HG03460 (cell line): ENCODE results near the gene SLC12A8.

Experiments
- ATAC-seq: cut with Tn5 transposase; IDR thresholded peaks from one replicate; pipeline ENCODE4 v1.9.1; 2021; ENCODE audit not compliant: unreplicated experiment

Gene SLC12A8

GRCh38 chr3:125154800-125155269, 57.7 kb downstream of the SLC12A8 start:
- ATAC-seq, result no peak

- ATAC-seq, result no peak
These were observed 58.4 kb downstream of the SLC12A8 start for GRCh38 chr3:125154110-125154509.

DNA sequence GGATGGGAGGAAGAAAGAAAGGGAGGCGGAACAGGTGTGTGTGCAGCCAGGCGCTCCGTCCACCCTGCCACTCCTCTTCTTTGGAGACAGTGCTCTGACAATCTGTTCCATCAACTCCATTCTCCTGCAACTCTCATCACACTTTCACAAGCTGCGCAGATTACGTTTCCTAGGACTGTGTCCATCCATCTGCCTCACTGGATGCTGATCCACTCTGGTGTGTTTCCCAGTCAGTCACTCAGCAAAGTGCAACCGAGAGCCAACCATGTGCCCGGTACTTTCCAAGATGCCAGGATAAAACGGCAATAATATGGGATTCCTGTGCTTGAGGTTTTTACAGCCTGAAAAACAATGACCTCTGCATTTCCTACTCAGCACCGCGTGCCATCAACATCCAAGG, 59.6 kb downstream of the SLC12A8 start:
- no peak for ATAC-seq

DNA sequence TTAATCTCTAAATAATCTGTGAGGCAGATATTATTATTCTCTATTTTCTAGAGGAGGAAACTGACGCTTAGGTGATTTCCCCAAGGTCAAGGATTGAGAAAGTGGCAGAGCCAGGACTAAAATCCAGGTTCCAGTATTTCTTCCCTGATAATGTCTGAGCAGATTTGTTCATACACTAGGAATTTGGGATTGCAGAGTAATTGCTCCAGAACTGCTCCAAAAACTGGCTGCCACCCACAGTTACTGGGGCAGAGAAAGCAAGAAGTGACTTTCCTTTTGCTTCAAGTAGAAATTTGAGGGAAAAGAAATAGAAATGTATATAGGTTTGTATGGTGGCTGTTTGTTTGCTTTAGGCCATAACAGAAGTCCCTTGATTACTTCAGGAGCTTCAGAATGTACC, 60.6 kb downstream of the SLC12A8 start:
- no peak for ATAC-seq

- ATAC-seq, result no peak
These were observed 61.1 kb downstream of the SLC12A8 start for GRCh38 chr3:125151442-125151817.

- no peak for ATAC-seq
These were observed 61.8 kb downstream of the SLC12A8 start for GRCh38 chr3:125150525-125151441.

GRCh38 chr3:125149462-125149861, 63.1 kb downstream of the SLC12A8 start:
- no peak for ATAC-seq

DNA sequence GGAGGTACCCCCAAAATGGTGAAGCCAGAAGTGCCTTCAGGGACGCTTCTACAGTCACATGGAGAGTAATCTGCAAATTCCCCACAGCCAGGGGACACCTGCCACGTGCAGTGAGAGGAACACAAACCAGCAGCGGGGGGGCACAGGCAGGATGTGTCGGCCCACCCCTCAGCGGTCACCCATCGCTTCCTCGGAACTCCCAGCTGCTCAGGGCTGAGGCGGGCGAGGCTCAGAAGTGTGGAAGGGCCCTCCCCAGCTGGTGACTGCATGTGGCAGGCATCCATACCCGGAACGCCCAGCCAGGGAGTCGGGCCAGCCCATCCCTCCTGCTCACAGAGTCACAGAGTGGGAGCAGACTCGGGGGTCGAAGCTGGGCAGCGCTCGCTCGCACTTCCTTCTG, 63.7 kb downstream of the SLC12A8 start:
- ATAC-seq, result no peak

DNA sequence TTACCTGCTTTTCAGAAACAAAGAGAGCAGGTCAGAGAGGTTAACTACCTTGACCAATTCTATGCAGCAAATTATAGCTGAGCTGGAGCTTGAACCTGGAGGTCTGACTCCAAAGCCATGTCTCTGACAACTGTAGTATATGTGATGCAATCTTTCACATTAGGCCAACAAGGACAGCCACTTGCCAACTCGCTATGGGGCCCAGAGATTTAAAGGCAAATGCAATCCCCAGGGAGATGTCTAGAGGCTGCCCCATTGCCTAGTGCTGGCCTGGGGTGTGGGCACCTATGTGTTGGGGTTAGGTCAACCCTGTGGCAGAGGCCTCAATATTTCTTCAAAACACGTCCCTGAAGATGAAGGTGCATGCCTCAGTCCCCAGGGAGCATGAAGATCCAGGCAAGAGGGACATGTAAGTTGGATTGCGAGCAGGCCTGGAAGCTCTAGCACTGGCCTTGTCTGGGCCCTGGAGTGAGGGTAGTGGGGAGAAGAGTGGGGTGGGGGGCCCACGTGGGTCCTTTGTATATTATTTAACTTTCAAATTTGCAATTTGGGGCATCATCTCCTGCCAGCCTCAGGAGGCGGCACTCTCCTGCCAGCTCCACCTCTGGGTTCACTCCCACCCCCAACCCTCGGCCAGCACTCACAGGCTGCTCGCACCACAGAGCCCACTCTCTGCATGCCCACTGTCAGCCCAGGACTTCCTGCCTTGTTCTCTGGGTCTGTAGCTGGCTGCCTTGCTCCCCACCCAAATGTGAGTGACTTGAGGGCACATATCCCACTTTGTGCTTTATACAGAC, 64.3 kb downstream of the SLC12A8 start:
- no peak for ATAC-seq

- ATAC-seq, result no peak
These were observed 65.1 kb downstream of the SLC12A8 start for GRCh38 chr3:125147491-125147820.

DNA sequence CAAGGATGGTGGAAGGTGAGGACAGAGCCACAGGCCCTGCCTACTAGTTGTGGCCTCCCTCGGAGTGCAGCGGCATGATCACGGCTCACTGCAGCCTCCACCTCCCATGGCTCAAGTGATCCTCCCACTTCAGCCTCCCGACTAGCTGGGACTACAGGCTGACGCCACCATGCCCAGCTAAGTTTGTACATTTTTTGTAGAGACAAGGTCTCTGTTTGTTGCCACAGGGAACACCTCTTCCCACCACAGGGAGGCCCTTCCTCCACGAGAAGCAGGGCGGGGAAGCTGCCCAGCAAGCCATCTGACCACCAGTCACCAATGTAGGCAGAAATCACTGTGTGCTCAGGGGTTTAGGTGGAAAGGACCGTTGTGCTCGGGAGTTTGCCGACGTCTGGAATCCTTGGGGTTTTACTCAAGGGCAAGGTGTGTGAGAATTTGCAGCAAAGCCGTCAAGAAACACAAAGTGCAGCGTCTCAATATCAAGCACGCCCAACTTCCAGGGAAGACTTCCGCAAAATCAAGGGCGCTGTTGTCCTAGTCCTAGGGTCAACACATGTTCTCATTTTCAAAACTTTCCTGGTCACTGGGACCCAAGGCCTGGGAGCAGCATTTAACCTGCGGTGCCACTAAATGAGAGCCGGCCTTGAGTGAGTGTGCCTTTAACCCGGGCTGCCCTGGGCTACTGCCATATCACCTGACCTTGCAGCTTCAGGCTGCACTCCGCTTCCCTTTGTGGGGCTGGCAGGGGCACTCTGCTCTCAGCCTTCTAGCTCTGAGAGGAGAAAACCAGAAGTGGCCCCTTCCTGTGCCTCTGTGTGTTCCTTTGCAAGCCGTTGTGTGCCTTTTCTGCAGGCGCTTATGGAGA, 65.7 kb downstream of the SLC12A8 start:
- ATAC-seq, result no peak

DNA sequence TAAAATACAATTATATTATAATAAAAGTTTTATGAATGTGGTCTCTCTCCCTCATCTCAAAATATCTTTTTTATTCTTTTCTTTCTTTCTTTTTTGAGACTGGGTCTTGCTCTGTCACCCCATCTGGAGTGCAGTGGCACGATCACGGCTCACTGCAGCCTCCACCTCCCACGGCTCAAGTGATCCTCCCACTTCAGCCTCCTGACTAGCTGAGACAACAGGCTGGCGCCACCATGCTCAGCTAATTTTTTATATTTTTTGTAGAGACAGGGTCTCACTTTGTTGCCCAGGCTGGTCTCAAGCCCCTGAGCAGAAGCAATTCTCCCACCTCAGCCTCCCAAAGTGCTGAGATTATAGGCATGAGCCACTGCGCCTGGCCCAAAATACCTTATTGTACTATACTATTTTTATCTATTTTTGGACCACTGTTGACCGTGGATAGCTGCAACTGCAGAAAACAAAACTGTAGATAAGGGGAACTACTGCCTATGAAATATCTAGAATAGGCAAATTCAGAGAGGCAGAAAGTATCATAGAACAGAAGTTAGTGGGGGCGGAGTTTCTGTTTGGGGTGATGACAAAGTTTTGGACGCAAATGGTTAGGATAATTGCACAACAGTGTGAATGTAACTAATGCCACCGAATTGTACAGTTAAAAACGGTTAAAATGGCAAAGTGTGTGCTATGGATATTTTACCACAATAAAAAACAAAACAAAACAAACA, 66.6 kb downstream of the SLC12A8 start:
- ATAC-seq, result no peak

DNA sequence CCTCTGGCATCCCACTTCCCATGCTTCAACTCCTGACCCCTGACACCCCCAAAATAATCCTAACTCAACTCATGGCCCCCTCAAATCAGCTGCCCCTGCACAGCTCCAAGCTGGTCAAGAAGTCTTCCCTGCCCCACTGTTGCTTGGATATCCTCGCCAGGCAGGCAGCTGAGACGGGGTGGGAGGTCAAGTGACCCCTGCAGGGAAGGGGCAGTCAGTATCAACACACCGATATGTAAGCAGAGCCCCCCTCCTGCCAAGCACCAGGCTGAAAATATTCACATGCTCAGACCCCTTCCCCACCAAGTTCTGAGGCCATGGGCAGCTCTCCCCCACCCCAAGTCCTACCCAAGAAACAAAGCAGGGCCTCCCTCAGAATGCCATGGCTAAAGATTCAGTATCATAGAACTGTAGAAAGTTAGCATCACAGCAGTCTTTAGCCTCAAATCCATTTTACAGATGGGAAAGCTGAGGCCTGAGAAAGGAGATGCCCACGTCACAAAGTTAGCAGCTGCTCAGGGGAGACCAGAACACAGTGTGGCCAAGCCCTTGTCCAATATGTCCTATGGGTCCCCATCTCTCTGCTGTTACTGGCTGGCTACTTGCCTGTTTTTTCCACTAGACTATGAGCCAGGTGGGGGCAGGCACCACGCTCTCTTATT, 67.8 kb downstream of the SLC12A8 start:
- ATAC-seq, result no peak

DNA sequence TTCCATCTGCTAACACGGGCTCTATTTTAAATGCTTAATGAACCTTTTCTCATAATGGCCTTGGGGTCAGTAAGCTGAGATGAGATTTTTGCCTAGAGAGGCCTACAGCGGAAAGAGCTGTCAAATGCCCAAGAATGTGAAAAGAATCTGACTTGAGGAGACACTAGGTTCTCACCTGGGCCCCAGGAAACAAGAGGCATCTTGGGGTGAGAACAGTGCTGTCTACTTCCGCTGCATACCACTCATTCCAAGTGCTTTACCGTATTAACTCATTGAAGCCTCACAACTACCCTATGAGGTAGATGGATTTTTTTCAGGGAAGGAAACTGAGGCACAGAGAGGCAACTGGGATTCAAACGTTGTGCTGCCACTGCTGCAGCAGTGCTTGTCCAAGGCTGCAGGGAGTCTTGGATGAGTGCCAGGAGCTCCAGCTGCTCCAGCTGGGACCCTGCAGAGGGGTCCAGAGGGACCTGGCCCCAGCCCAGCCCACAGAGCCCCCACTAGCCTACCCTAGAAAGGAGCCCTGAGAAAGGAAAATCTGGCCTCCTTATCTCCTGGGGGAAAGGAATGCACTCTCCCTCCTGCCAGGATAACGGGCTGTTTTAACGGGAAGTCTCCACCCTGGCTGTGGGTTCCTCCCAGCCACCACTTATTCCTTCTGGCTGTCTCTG, 68.4 kb downstream of the SLC12A8 start:
- ATAC-seq, result no peak

GRCh38 chr3:125143538-125143937, 69.0 kb downstream of the SLC12A8 start:
- ATAC-seq, result no peak

DNA sequence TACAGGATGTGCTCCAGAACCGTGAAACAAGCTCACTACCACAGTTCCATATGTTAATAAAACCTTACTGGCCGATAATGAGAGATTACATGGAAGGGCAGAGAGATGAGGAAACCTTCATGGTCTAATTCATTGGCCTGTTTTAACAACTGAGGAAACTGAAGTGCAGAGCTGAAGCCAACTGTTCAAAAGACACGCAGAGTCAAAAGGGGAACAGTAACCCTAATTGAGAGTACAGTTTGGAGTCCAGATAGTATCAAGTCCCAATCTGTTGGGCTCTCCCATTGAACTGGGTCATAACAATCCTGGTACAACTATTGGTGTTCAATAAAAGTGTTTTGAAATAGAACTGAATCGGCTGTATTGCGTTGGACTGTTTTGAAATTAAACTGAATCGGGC, 69.6 kb downstream of the SLC12A8 start:
- ATAC-seq, result no peak

DNA sequence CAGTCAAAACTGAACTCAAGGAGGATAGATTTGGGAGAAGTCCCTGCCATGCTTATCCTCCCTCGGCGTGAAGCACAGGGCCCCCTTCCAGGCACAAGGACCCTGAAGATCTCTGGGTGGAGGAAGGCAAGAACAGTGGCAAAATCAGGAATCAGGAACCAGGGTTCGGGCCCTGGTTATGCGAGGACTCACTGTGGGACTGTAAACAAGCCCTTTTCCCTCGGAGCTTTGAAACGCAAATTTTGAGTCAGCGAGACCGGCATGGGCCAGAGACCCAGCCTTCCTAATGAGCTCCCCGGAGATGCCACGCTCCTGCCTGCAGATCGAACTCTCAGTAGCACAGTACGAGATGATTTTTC, 70.1 kb downstream of the SLC12A8 start:
- ATAC-seq, result no peak

DNA sequence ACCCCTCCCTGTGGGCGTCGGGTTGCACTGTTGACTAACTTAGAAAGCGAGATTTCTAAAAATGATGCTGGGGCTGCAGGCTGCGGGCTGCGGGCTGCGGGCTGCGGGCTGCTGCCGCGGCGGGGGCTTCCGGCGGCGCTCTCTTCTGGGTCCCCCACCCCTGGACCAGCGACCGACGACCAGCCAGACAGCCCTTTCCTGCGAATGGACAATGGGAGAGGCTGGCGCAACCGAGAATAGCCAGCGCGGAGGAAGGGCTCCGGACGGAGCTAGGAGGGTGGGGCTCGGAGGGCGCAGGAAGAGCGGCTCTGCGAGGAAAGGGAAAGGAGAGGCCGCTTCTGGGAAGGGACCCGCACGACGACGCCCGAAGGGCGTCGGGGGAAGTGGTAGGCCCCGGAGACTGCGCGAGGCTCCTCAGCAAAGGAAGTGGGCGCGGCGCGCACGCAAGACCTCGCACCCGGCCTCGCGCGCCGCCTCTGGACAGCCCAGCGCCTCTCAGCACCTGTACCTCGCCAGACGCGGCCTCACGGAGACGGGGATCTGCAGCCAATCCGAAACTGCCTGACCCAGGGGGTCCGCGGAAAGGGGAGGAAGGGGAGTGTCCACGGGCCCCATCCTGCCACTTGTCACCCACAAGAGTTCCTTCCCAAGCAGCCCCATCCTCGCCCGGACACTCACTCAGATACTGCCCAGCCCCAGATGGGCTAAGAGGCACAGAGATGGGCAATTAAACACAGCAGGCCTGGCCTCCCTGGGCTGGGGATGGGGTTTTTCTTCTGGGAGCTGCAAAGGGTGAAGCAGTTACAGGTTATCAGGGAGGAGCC, 70.7 kb downstream of the SLC12A8 start:
- ATAC-seq, result peak; percentile 64
